CMK (cell line): ENCODE results near the gene SLC24A3.

ENCODE experiments used
- DNase-seq: peaks from one replicate; pipeline ENCODE4 v3.0.0-alpha.2; 2010; ENCODE audit warnings: low read depth

Gene SLC24A3

GRCh38 chr20:19302714-19303113, 90.3 kb downstream of the SLC24A3 start:
- no peak for DNase-seq

DNA sequence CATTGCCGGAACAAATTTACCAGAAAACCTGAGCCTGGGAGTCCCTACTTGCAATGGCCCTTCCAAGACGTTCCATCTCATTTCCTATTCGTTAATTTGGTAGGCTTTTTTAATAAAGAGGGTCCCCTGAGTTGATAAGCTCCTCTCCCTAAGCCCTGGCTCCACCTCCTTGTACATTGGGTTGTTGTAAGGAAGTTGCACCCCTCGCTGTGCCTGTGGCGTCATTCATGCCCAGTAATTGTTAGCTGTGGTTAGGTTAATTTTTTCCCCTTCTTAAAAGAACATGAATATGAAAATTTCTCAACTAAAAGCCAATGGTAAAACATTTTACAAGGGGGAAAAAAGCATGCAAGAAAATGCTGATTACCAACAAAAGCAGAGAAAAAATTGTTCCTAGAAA, 91.9 kb downstream of the SLC24A3 start:
- DNase-seq, result no peak

- DNase-seq, result no peak
Observed at GRCh38 chr20:19304886-19305415, 92.5 kb downstream of the SLC24A3 start.

DNA sequence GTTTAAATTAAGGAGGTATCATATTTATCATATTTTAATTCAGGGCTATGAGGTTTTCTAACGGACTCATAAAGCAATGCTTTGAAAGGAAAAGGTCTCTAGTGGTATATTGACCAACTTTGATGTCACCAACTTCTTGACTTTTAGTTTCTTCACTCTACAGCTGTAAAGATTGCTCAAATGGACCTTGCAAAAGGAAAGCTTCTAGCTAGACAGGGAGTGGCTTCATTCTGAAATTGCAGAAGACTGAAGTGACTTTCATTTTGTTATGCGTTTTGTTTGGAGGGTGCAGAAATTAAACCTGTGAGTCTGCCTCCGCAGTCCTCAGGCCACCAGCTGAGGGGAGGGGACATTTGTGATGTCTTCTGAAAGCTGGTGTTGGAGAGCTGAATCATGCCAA, 95.7 kb downstream of the SLC24A3 start:
- DNase-seq, result no peak

DNA sequence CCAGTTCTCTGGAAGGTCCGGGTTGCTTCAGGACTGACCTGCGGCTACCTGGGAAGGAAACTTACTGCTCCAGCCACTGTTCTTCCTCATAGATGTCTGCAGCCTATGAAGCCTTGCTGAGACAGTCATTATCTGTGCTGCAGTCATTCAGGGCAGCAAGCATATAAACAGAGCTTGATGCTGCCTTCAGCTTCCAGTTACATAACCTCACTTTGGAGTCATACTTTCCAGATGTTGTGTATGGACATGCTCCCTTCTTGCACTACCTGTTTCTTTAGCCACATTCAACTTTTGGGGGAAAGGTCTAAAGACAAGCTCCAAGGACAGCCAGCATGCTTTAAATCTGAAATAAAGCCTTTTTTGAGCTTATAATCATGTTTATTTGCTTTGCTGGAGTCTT, 98.1 kb downstream of the SLC24A3 start:
- DNase-seq, result no peak

DNA sequence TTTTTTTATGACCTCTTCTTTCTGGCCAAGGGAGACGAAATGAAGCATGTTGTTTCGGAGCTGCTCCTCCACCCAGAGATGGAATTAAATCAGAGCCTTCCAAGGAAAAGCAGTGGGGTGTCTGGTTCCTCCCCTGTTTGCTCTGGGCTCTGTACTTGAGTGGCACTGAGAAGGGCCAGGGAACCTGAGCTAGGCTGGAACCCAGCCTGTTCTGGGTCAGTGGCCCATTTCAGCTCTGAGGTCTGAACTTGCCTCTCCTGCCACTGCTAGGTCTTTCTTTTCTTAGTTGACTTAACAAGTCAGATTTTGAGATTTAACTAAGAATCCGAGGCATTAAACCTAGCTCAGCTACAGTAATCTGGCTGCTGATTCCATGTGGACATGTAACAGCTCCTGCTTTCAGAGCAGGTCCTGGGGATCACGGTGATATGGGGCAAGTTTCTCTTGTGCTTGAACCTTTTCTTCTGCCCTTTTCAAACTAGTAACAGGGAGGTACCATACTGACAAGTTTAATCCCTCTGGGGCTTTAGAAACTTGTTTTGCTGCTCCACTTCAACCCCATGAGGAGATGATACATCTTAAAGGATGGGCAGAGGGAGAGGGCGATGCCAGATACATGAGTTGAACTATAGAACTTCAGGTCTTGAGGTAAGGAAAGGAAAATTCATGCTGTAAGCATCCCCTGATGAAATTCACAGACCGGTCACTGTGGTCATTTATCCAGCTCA, 101.1 kb downstream of the SLC24A3 start:
- no peak for DNase-seq

DNA sequence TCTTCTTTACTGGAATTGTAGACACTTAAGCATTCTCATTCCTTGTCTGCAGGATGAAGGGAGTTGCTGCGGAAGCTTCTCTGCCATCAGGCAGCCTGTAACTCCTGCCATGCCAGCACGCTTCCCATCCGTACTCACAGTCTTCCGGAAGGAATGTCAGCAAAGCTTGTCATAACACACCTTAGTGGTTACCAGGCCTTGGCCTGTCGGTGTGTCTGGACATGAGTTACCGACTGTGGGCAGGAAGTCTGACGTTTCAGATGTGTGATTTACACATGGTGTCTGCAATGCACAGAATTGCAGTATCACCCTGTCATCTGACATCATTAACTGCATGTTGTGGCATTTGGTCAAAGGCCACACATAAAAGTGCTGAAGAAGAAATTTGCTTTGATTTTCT, 102.2 kb downstream of the SLC24A3 start:
- DNase-seq, result no peak

DNA sequence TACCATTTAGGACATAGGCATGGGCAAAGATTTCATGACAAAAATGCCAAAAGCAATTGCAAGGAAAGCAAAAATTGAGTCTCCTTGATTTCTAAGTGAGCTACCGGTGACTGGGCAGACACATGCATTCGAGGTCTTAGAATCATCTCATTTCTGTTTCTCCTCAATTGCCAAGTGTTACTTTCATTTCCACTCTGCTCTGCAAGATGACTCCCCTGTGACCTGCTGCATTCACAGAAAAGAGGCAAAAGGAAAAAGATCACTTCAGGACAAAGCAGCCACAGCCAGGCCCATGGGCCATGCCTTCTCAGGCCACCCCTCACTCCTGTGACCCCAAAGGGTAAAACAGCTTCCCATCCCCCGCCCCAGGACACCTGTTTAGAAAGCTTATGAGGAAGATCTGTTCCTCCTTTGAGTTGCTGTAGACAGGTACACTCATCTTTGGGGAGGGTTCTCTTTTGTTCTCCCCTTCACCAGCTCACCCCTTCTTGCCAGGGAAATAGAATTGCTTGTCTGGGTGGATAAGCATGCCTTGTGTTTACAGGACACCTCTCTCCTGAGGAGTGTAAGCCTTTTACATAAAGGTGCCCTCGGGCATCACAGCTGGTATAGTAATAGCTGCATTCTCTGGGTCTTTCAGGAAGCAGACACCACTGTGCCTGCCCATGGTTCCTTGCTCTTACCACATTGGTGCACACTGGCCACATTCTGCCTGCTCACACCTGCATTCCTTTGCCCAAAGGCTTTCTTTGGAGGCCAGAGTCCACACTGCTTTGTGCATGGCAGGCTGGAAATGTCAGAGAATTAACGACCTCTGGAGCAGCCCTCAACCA, 105.0 kb downstream of the SLC24A3 start:
- no peak for DNase-seq

DNA sequence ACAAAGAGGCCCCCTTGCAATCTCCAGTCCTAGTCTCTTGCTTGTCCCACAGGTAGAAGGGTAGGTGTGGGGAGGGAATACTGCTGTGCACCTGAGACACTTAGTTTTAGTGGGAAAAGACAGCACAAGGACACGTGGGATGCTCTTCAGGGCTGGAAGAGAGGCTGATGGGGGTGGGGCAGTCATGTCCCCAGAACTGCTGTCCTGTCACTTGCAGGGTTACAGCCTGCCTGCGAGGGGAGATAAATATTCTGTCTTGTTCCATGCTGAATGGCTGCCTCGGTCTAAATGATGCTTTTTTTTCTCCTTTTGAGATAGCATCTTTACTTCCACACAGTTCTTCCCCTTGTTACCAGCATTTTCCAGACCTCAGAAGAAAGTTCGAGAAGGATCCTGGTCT, 106.2 kb downstream of the SLC24A3 start:
- no peak for DNase-seq

GRCh38 chr20:19320005-19320404, 107.6 kb downstream of the SLC24A3 start:
- DNase-seq, result no peak

DNA sequence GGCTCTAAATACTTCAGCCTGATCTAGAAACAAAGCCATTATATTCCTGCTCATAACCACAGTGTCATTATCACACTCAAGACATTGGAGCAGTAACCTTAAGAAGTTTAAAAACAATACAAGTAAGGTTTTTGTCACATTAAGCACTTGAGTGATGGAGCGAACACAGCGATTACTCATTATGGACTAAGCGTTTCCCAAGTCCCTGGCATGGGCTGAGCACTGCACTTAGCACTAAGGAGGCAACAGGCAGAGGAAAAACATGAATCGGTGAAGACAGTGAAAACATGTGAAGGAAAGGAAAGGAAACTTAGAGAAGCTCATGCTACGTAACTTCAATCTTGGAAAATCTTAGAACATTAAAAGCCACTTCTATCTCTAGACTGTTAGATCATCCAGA, 108.7 kb downstream of the SLC24A3 start:
- no peak for DNase-seq

DNA sequence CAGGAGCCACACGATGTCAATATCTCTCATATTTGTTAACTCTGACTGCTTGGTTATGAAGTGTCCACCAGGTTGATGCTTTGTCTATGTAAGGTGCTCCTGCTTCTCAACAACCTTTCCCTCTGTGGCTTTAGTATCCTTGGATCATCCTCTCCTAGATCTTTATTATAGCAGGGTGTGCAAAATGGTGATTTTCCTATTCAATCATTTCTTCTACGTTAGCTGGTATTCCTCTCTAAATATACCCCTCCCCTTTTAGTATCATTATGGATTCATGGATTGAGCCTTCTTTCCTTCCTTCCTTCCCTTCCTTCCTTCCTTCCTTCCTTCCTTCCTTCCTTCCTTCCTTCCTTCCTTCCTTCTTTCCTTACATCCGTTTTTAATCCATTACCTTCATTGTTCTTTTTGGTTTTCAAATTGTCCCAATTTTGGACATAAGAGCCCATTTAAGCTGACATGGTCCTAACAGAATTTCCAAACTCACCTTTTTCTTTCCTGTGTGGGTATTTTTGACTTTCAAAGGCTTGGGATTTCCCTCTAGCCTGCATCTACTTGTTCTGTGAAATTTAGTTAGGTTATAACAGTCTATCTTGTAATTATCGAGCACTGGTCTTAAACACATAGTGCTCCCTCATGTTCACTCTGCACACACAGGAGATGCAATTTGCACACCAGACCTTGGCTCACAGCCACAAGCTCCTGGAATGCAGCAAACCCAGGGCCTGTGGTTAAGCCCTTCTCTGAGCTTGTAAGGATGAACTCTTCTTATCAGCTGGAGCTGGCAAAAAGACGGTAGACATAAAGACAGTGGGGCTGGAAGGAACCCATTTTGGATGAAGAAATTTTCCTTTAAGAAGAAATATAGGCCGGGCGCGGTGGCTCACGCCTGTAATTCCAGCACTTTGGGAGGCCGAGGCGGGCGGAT, 109.9 kb downstream of the SLC24A3 start:
- DNase-seq, result no peak

DNA sequence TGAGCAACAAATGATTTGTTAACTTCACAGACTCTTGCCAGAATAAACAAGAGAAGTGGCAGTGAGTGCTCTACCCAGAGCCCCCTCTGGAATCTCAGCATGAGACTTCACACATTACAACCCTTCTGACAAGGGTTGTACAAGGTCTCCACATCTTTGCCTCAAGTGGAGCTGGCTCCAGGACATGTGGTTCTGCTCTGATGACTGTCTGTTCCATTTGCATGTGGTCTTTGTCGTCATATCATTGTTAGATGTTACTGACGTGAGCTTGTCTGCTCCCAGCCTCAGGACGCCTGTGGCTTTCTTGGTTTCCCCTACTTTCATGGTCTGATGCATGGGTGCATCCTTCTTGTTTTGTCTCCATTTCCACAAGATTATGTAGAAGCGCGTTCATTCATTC, 115.0 kb downstream of the SLC24A3 start:
- no peak for DNase-seq

GRCh38 chr20:19328676-19329075, 116.2 kb downstream of the SLC24A3 start:
- no peak for DNase-seq

DNA sequence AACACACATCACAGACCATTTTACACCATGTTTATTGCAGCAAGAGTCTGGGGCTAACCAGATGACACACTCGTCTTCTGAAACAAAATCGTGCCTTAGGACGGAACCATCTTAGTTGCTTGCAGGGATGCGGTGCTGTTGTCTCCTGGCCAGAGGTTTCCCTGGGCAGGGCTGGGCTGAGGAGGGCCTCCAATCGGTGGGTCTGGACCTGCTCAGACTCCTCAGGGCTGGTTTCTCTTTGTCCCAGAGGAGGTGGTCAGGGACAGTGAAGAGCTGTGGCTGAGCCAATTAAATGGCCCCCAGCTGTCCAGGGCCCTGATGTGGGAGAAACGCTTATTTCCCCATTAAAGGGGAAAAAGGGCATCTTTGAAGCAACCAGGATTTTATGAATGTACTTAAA, 117.6 kb downstream of the SLC24A3 start:
- DNase-seq, result no peak

DNA sequence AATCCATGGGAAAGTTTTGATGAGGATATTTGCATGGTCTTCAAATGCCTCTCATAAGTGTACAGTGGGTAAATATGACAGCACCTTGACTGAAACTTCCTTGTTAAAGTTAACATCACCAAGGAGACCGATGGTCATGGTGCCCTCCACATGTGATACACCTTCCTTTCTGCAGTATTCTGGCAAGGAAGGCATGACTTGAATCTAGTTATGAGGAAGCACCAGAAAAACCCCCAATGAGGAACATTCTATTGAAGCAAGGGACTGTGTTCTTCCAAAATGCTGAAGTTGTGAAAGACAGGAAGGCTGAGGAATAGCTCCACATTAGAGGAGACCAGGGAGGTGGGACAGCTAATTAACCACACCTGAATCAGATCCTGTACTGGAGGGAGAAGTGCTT, 118.3 kb downstream of the SLC24A3 start:
- no peak for DNase-seq

GRCh38 chr20:19333563-19333962, 121.1 kb downstream of the SLC24A3 start:
- no peak for DNase-seq

- no peak for DNase-seq
Observed at GRCh38 chr20:19335341-19335740, 122.9 kb downstream of the SLC24A3 start.

DNA sequence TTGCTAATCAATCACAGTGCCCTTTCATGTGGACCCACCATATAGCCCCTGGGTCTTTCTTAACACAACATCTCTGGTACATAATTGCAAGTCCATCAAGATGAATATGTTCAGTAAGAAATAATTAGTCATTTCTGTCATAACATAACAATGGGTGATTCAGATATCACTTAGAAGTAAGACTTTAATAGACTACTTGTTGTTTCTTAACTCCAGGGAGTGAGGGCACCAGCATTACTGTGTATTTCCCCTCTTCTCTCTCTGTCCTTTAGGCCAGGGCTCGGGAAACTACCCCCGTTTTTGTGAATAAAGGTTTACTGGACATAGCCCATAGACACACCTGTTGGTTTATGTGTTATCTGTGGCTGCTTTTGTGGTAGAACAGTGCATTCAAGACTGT, 123.5 kb downstream of the SLC24A3 start:
- DNase-seq, result no peak

DNA sequence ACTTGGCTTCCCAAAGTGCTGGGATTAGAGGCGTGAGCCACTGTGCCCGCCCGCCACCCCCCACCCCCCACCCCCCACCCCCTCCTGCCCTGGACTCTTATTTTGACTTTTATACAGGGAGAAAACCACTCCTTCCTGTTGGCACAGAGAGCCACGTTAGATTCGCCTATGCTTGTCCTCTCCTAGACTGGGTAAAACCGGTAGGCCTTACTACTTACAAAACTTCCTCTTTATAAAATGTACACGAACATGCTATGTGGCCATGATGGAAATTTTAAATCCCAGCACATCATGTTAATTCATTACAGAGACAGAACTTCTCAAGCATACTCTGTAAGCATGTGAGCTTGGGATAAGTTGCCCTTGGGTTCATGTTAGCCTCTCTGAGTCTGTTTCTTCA, 124.2 kb downstream of the SLC24A3 start:
- DNase-seq, result no peak

DNA sequence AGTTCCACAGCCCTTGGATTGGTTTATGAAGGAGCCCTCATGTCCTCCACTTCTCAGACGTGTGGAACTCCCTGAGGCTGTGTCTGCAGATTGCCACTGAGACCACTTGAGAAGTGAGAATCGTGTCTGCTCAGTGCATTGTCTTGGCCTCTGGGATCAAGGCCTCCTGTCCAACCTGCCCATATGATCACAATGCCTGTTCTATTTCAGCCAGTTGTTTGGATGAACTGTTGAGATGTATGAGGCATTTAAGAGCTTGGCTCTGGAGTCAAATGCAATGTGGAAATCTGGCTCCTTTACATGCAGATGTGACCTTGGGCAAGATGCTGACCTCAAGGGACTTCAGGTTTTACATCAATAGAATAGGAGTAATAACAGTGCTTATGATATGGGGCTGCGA, 125.9 kb downstream of the SLC24A3 start:
- no peak for DNase-seq

- DNase-seq, result no peak
Observed at GRCh38 chr20:19338960-19339359, 126.5 kb downstream of the SLC24A3 start.
